Hepatic stellate cell (primary cell): ENCODE data around the gene RBP7.

ENCODE experiments used
- DNase-seq: peaks from one replicate; pipeline ENCODE4 v3.0.0; 2011; ENCODE audit warnings: low spot score

The RBP7 gene

GRCh38 chr1:10031461-10031860 lies 34.4 kb downstream of the RBP7 start:
- DNase-seq = peak; percentile 78

- peak; percentile 98 for DNase-seq
Observed at GRCh38 chr1:10032590-10033358, 35.7 kb downstream of the RBP7 start, which contains the start of gene UBE4B. Gene UBE4B, plus strand, starts transcription at chr1:10032958. Its CDS starts 713 bp downstream, at chr1:10033671.

- DNase-seq = peak; percentile 39
Observed at GRCh38 chr1:10033359-10033845, 36.4 kb downstream of the RBP7 start.

GRCh38 chr1:10042746-10043145 lies 45.7 kb downstream of the RBP7 start:
- no peak for DNase-seq

GRCh38 chr1:10045480-10046355 lies 48.7 kb downstream of the RBP7 start:
- DNase-seq = no peak

GRCh38 chr1:10046356-10047085 lies 49.5 kb downstream of the RBP7 start:
- DNase-seq = no peak

GRCh38 chr1:10048601-10049000 lies 51.6 kb downstream of the RBP7 start:
- DNase-seq = no peak

- no peak for DNase-seq
Observed at GRCh38 chr1:10050611-10051010, 53.6 kb downstream of the RBP7 start.

- DNase-seq = no peak
Observed at GRCh38 chr1:10051656-10052055, 54.6 kb downstream of the RBP7 start.

- DNase-seq = no peak
Observed at GRCh38 chr1:10052347-10052746, 55.3 kb downstream of the RBP7 start.

GRCh38 chr1:10054465-10054864 lies 57.4 kb downstream of the RBP7 start:
- DNase-seq = no peak

- no peak for DNase-seq
Observed at GRCh38 chr1:10056599-10056987, 59.6 kb downstream of the RBP7 start.

GRCh38 chr1:10057343-10057742 lies 60.3 kb downstream of the RBP7 start:
- DNase-seq = no peak

- no peak for DNase-seq
Observed at GRCh38 chr1:10057796-10058195, 60.8 kb downstream of the RBP7 start.

GRCh38 chr1:10059342-10059718 lies 62.3 kb downstream of the RBP7 start:
- DNase-seq = no peak

GRCh38 chr1:10060311-10061100 lies 63.5 kb downstream of the RBP7 start:
- DNase-seq = no peak

- no peak for DNase-seq
Observed at GRCh38 chr1:10061276-10061675, 64.2 kb downstream of the RBP7 start.

- no peak for DNase-seq
Observed at GRCh38 chr1:10063878-10064277, 66.8 kb downstream of the RBP7 start.

- DNase-seq = no peak
Observed at GRCh38 chr1:10064416-10065343, 67.7 kb downstream of the RBP7 start.

- DNase-seq = no peak
Observed at GRCh38 chr1:10065344-10065685, 68.3 kb downstream of the RBP7 start.
